K562 (cell line): ENCODE data around the gene CCL27. TPM values are rescaled to one million over a fixed set of nuclear protein-coding genes. Genes with fewer than 3 reads are reported as not detected.

Experiments
- ASH1L ChIP-seq: fragments of 450-650 bp; IDR thresholded peaks from 2 replicates; pipeline ENCODE4 v1.6.1; 2018; ENCODE audit warnings: borderline replicate concordance, mild to moderate bottlenecking, low read depth; ENCODE audit not compliant: partially characterized antibody
- CREM ChIP-seq: IDR thresholded peaks from 2 replicates; pipeline ENCODE4 v1.6.1; 2014; ENCODE audit warnings: antibody characterized with exemption, low read depth
- GABPA ChIP-seq: fragments of 200-800 bp; sonication (Bioruptor generic); conservative IDR thresholded peaks from 2 replicates; pipeline ENCODE4 v1.6.1; 2016; ENCODE audit warnings: low read depth, missing genetic modification characterization, missing compliant biosample characterization
- MIER1 ChIP-seq: fragments of 450-650 bp; IDR thresholded peaks from 2 replicates; pipeline ENCODE4 v1.6.1; 2016; ENCODE audit warnings: antibody characterized with exemption, mild to moderate bottlenecking, low read depth
- NRF1 ChIP-seq, 2 experiments: fragments of 450-650 bp; IDR thresholded peaks in 1 of 2; conservative IDR thresholded peaks in 1 of 2; 2 replicates each; pipeline ENCODE4 v1.6.1; 2014; ENCODE audit warnings: mild to moderate bottlenecking in 2 of 2
- PKNOX1 ChIP-seq: fragments of 450-650 bp; IDR thresholded peaks from 2 replicates; pipeline ENCODE4 v1.6.1; 2016
- SLC30A9 ChIP-seq: fragments of 250-450 bp; sonication (Bioruptor Pico); IDR thresholded peaks from 2 replicates; pipeline ENCODE4 v1.8.0; 2022; ENCODE audit warnings: mild to moderate bottlenecking, moderate library complexity
- SP2 ChIP-seq: IDR thresholded peaks from 2 replicates; pipeline ENCODE4 v1.6.1; 2011; ENCODE audit warnings: mild to moderate bottlenecking, low read depth, low read length, moderate library complexity; ENCODE audit not compliant: poor library complexity, severe bottlenecking; ENCODE audit errors: extremely low read depth
- XRCC4 ChIP-seq: IDR thresholded peaks from one replicate; pipeline ENCODE4 v1.6.1; 2011; ENCODE audit not compliant: insufficient read depth, insufficient read length; ENCODE audit errors: extremely low read depth
- ZC3H8 ChIP-seq: fragments of 450-650 bp; IDR thresholded peaks from 2 replicates; pipeline ENCODE4 v1.6.1; 2017
- ZFP91 ChIP-seq: sonication (generic); formaldehyde crosslinking; IDR thresholded peaks from 2 replicates; pipeline ENCODE4 v1.8.0; 2022; ENCODE audit warnings: mild to moderate bottlenecking, missing genetic modification reagents
- polyA plus RNA-seq, 8 experiments: library from polyadenylated mRNA; depleted of rRNA in 4 of 8; stranded (reverse) in 5 of 8; unstranded in 3 of 8; fragments of >200 nt; fragmentation: Nextera tagmentation in 2 of 8; fragmentation: Illumina TruSeq in 1 of 8; extraction: Ambion mirVana in 2 of 8; extraction: Trizol in 1 of 8; gene quantifications; 2 replicates each; pipeline versions ENCODE4 v1.2.1 to v1.2.3, GENCODE V29; 2011 to 2014; ENCODE audit warnings: inconsistent platforms in 1 of 8, missing spikeins in 1 of 8
- total RNA-seq, 7 experiments: library from RNA; depleted of rRNA in 6 of 7; stranded (reverse); fragments of >200 nt in 6 of 7; fragmentation: Illumina TruSeq in 2 of 7; extraction: Trizol in 2 of 7; gene quantifications; 2 replicates each; pipeline versions ENCODE4 v1.2.1 to v1.2.3, GENCODE V29; 2011 to 2021; ENCODE audit warnings: low replicate concordance in 1 of 7
- TF ChIP-seq, protein P1 (sequence below): IDR thresholded peaks from 2 replicates; pipeline ENCODE4 v1.6.1; 2011; ENCODE audit warnings: borderline replicate concordance, low read depth, mild to moderate bottlenecking, moderate library complexity, low read length; ENCODE audit not compliant: insufficient read depth, poor library complexity, severe bottlenecking
- TF ChIP-seq, protein P2 (sequence below), 2 experiments: fragments of 450-650 bp; conservative IDR thresholded peaks; 2 replicates each; pipeline ENCODE4 v1.6.1; 2017; ENCODE audit warnings: mild to moderate bottlenecking in 2 of 2, moderate library complexity in 2 of 2
- TF ChIP-seq, protein P3 (sequence below): sonication (generic); formaldehyde crosslinking; IDR thresholded peaks from 2 replicates; pipeline ENCODE4 v1.8.1; 2023; ENCODE audit warnings: missing genetic modification reagents, mild to moderate bottlenecking, borderline replicate concordance

Gene CCL27
- total and polyA plus RNA-seq, 9 of the 15 experiments (the other 6 are each of a cell fraction or from before 2014, with no cell fraction given): 0.10 to 0.53 (median 0.27) TPM; not detected in 5

DNA sequence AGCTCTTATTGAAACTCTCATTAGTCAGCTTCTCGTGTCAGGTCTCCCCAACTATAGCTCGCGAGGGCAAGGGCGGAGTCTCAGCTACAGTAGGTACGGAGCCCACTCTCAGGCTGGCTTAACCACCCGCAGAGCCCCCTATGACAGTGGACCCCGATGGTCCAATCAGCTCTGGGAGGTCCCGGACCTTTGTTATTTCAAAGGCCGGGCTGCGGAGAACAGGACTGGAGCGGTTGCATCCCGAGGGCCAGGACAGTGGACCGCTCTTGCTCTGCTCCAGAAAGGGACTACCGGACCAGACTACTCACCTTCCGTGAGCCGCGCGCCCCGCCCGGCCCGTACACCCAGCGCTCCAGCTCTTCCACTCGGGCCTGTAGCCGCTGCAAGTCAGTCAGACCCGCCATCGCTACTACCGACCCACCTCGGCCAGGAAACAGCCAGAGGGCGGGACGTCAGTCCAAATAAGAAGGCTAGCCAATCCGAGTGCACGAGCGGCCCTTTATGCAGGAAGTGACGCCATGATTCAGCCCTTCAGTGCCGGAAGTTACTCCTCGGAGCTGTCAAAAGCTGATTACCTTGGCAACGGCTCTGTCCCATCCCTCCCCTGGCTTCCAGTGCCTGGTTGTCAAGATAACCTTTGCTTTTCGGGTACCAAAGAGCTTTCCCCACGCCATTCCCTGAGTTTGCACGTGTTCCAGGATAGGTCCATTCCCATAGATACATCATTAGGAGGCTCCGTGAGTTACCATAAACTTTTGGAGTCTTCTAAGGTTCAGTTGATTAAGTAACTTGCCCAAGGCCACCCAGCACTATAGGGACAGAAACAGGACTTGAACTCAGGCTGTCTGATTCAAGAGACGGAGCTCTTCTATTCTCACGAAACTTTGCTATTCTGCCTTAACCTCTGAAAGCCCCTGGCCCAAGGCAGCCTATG, 42.1 kb downstream of the CCL27 start, which contains the start of gene DCTN3 (continued):
- TF ChIP-seq, protein P1, sequence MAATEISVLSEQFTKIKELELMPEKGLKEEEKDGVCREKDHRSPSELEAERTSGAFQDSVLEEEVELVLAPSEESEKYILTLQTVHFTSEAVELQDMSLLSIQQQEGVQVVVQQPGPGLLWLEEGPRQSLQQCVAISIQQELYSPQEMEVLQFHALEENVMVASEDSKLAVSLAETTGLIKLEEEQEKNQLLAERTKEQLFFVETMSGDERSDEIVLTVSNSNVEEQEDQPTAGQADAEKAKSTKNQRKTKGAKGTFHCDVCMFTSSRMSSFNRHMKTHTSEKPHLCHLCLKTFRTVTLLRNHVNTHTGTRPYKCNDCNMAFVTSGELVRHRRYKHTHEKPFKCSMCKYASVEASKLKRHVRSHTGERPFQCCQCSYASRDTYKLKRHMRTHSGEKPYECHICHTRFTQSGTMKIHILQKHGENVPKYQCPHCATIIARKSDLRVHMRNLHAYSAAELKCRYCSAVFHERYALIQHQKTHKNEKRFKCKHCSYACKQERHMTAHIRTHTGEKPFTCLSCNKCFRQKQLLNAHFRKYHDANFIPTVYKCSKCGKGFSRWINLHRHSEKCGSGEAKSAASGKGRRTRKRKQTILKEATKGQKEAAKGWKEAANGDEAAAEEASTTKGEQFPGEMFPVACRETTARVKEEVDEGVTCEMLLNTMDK: no peak
- TF ChIP-seq MIER1 (no peak), PKNOX1 (peak; percentile 97), ASH1L (no peak), SLC30A9 (CRISPR knock-in tag) (no peak), GABPA (tag) (peak; percentile 95), CREM (peak; percentile 94), ZFP91 (CRISPR knock-in tag) (no peak), ZC3H8 (no peak), NRF1 (conservative IDR thresholded peaks at IDR 0.05 in 1 of 2, IDR thresholded peaks at IDR 0.05 in 1 of 2) (0 out of 4 replicates have a peak, but pooled peaks of 1 of the 2 experiments have one; percentile 9), XRCC4 (no peak), SP2 (peak; percentile 39)
- TF ChIP-seq, protein P2, sequence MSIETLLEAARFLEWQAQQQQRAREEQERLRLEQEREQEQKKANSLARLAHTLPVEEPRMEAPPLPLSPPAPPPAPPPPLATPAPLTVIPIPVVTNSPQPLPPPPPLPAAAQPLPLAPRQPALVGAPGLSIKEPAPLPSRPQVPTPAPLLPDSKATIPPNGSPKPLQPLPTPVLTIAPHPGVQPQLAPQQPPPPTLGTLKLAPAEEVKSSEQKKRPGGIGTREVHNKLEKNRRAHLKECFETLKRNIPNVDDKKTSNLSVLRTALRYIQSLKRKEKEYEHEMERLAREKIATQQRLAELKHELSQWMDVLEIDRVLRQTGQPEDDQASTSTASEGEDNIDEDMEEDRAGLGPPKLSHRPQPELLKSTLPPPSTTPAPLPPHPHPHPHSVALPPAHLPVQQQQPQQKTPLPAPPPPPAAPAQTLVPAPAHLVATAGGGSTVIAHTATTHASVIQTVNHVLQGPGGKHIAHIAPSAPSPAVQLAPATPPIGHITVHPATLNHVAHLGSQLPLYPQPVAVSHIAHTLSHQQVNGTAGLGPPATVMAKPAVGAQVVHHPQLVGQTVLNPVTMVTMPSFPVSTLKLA (conservative IDR thresholded peaks at IDR 0.05): 0 out of 4 replicates have a peak, but pooled peaks of 1 of the 2 experiments have one; percentile 55
- TF ChIP-seq, protein P3, sequence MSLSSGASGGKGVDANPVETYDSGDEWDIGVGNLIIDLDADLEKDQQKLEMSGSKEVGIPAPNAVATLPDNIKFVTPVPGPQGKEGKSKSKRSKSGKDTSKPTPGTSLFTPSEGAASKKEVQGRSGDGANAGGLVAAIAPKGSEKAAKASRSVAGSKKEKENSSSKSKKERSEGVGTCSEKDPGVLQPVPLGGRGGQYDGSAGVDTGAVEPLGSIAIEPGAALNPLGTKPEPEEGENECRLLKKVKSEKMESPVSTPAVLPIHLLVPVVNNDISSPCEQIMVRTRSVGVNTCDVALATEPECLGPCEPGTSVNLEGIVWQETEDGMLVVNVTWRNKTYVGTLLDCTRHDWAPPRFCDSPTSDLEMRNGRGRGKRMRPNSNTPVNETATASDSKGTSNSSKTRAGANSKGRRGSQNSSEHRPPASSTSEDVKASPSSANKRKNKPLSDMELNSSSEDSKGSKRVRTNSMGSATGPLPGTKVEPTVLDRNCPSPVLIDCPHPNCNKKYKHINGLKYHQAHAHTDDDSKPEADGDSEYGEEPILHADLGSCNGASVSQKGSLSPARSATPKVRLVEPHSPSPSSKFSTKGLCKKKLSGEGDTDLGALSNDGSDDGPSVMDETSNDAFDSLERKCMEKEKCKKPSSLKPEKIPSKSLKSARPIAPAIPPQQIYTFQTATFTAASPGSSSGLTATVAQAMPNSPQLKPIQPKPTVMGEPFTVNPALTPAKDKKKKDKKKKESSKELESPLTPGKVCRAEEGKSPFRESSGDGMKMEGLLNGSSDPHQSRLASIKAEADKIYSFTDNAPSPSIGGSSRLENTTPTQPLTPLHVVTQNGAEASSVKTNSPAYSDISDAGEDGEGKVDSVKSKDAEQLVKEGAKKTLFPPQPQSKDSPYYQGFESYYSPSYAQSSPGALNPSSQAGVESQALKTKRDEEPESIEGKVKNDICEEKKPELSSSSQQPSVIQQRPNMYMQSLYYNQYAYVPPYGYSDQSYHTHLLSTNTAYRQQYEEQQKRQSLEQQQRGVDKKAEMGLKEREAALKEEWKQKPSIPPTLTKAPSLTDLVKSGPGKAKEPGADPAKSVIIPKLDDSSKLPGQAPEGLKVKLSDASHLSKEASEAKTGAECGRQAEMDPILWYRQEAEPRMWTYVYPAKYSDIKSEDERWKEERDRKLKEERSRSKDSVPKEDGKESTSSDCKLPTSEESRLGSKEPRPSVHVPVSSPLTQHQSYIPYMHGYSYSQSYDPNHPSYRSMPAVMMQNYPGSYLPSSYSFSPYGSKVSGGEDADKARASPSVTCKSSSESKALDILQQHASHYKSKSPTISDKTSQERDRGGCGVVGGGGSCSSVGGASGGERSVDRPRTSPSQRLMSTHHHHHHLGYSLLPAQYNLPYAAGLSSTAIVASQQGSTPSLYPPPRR: no peak
